ENCODE measurements around the gene KPNA6.
"Not testable (repeated sequence)": the region's sequence is repeated elsewhere in the genome, so short reads cannot be mapped to it uniquely, and the experiment has no call there.

Gene KPNA6

GRCh38 chr1:32114420-32114819 is 6.6 kb downstream of the KPNA6 start:
- H3K79me2 ChIP-seq (ENCODE audit: control insufficient read depth, insufficient read depth, low read length): peaks cover 57% of the 10 kb centered on the region

GRCh38 chr1:32115496-32115895 is 7.6 kb downstream of the KPNA6 start:
- Histone ChIP-seq H3K4me2 (ENCODE audit: low read length) (no peak overlapping the region), H3K79me1 (ENCODE audit: low read length) (peaks cover 7% of the 10 kb centered on the region), H4K8ac (ENCODE audit: low read depth, low read length) (no peak overlapping the region), H3K9ac (ENCODE audit: low read length) (no peak overlapping the region), H3K23ac (ENCODE audit: low read length) (no peak overlapping the region), H3K18ac (ENCODE audit: low read length) (no peak overlapping the region), H3K4me1 (ENCODE audit: control insufficient read depth, low read depth, low read length) (no peaks in the 10 kb centered on the region), H3K4me3 (ENCODE audit: low read length) (no peak overlapping the region), H4K5ac (ENCODE audit: low read length) (no peak overlapping the region), H3K4ac (ENCODE audit: low read depth, low read length) (no peak overlapping the region), H2BK120ac (ENCODE audit: low read depth, low read length) (no peak overlapping the region), H2BK5ac (ENCODE audit: low read length) (no peak overlapping the region), H3K27ac (ENCODE audit: low read depth, low read length) (no peak overlapping the region), H3K27me3 (ENCODE audit: insufficient read depth, low read length, poor library complexity) (no peaks in the 10 kb centered on the region), H3K79me2 (ENCODE audit: control insufficient read depth, insufficient read depth, low read length) (peaks cover 49% of the 10 kb centered on the region), H2AK5ac (ENCODE audit: low read length) (no peak overlapping the region), H2BK15ac (replicated peaks; ENCODE audit: low read depth) (no peak overlapping the region), H3K36me3 (ENCODE audit: control insufficient read depth, insufficient read depth, low read length) (no peaks in the 10 kb centered on the region), H3K56ac (ENCODE audit: low read length) (no peak overlapping the region)
- no peak for DNase-seq
- no CpG with 5 or more reads among the region's 5 CpGs for WGBS (ENCODE audit: extremely low coverage, insufficient coverage, low lambda C conversion rate)

More at GRCh38 chr1:32114420-32114819, 6.6 kb downstream of the KPNA6 start:
- H3K56ac ChIP-seq (ENCODE audit: low read length): no peak overlapping the region
- H3K4ac ChIP-seq (ENCODE audit: low read depth, low read length): no peak overlapping the region
- H2BK15ac ChIP-seq (replicated peaks; ENCODE audit: low read depth): no peak overlapping the region
- no peak overlapping the region for H2BK120ac ChIP-seq (ENCODE audit: low read depth, low read length)
- H3K23ac ChIP-seq (ENCODE audit: low read length): no peak overlapping the region
- no peak overlapping the region for H3K9ac ChIP-seq (ENCODE audit: low read length)
- H3K4me1 ChIP-seq (ENCODE audit: control insufficient read depth, low read depth, low read length): no peaks in the 10 kb centered on the region
- no peak overlapping the region for H3K27ac ChIP-seq (ENCODE audit: low read depth, low read length)
- H4K8ac ChIP-seq (ENCODE audit: low read depth, low read length): no peak overlapping the region
- no peaks in the 10 kb centered on the region for H3K27me3 ChIP-seq (ENCODE audit: insufficient read depth, low read length, poor library complexity)
- no peak overlapping the region for H3K18ac ChIP-seq (ENCODE audit: low read length)
- H4K5ac ChIP-seq (ENCODE audit: low read length): no peak overlapping the region
- no peak for DNase-seq
- no peak overlapping the region for H2AK5ac ChIP-seq (ENCODE audit: low read length)
- no peak overlapping the region for H3K4me2 ChIP-seq (ENCODE audit: low read length)
- H3K36me3 ChIP-seq (ENCODE audit: control insufficient read depth, insufficient read depth, low read length): no peaks in the 10 kb centered on the region
- no peak overlapping the region for H3K4me3 ChIP-seq (ENCODE audit: low read length)
- peaks cover 7% of the 10 kb centered on the region for H3K79me1 ChIP-seq (ENCODE audit: low read length)
- WGBS (ENCODE audit: extremely low coverage, insufficient coverage, low lambda C conversion rate): no CpG with 5 or more reads among the region's 2 CpGs
- no peak overlapping the region for H2BK5ac ChIP-seq (ENCODE audit: low read length)

- WGBS (ENCODE audit: extremely low coverage, insufficient coverage, low lambda C conversion rate): no CpG with 5 or more reads among the region's 4 CpGs
Observed at GRCh38 chr1:32116531-32116930, 8.7 kb downstream of the KPNA6 start.

GRCh38 chr1:32122151-32122550 is 14.3 kb downstream of the KPNA6 start:
- no CpG with 5 or more reads among the region's 5 CpGs for WGBS (ENCODE audit: extremely low coverage, insufficient coverage, low lambda C conversion rate)
- no peak overlapping the region for H3K9ac ChIP-seq (ENCODE audit: low read length)
- no peak overlapping the region for H4K8ac ChIP-seq (ENCODE audit: low read depth, low read length)
- H3K79me2 ChIP-seq (ENCODE audit: control insufficient read depth, insufficient read depth, low read length): peaks cover 32% of the 10 kb centered on the region
- no peak overlapping the region for H3K56ac ChIP-seq (ENCODE audit: low read length)
- no peaks in the 10 kb centered on the region for H3K4me1 ChIP-seq (ENCODE audit: control insufficient read depth, low read depth, low read length)
- no peak for DNase-seq
- H3K4me3 ChIP-seq (ENCODE audit: low read length): no peak overlapping the region
- H3K4ac ChIP-seq (ENCODE audit: low read depth, low read length): no peak overlapping the region
- no peak overlapping the region for H2AK5ac ChIP-seq (ENCODE audit: low read length)
- no peak overlapping the region for H3K27ac ChIP-seq (ENCODE audit: low read depth, low read length)
- peaks cover 10% of the 10 kb centered on the region for H3K79me1 ChIP-seq (ENCODE audit: low read length)
- H3K18ac ChIP-seq (ENCODE audit: low read length): no peak overlapping the region
- H3K36me3 ChIP-seq (ENCODE audit: control insufficient read depth, insufficient read depth, low read length): no peaks in the 10 kb centered on the region
- no peak overlapping the region for H3K4me2 ChIP-seq (ENCODE audit: low read length)
- no peak overlapping the region for H2BK15ac ChIP-seq (replicated peaks; ENCODE audit: low read depth)
- H2BK120ac ChIP-seq (ENCODE audit: low read depth, low read length): no peak overlapping the region
- H2BK5ac ChIP-seq (ENCODE audit: low read length): no peak overlapping the region
- H4K5ac ChIP-seq (ENCODE audit: low read length): no peak overlapping the region
- no peaks in the 10 kb centered on the region for H3K27me3 ChIP-seq (ENCODE audit: insufficient read depth, low read length, poor library complexity)
- no peak overlapping the region for H3K23ac ChIP-seq (ENCODE audit: low read length)

More at GRCh38 chr1:32116531-32116930, 8.7 kb downstream of the KPNA6 start:
- Histone ChIP-seq H3K9ac (ENCODE audit: low read length) (no peak overlapping the region), H3K18ac (ENCODE audit: low read length) (no peak overlapping the region), H2AK5ac (ENCODE audit: low read length) (no peak overlapping the region), H4K5ac (ENCODE audit: low read length) (no peak overlapping the region), H3K56ac (ENCODE audit: low read length) (no peak overlapping the region), H3K4me1 (ENCODE audit: control insufficient read depth, low read depth, low read length) (no peaks in the 10 kb centered on the region), H2BK15ac (replicated peaks; ENCODE audit: low read depth) (no peak overlapping the region), H2BK120ac (ENCODE audit: low read depth, low read length) (no peak overlapping the region), H3K4me2 (ENCODE audit: low read length) (no peak overlapping the region), H3K36me3 (ENCODE audit: control insufficient read depth, insufficient read depth, low read length) (no peaks in the 10 kb centered on the region), H3K27ac (ENCODE audit: low read depth, low read length) (no peak overlapping the region), H3K4ac (ENCODE audit: low read depth, low read length) (no peak overlapping the region), H3K79me2 (ENCODE audit: control insufficient read depth, insufficient read depth, low read length) (peaks cover 48% of the 10 kb centered on the region), H3K4me3 (ENCODE audit: low read length) (no peak overlapping the region), H3K27me3 (ENCODE audit: insufficient read depth, low read length, poor library complexity) (no peaks in the 10 kb centered on the region), H2BK5ac (ENCODE audit: low read length) (no peak overlapping the region), H4K8ac (ENCODE audit: low read depth, low read length) (peak overlapping the region; percentile 13), H3K23ac (ENCODE audit: low read length) (no peak overlapping the region), H3K79me1 (ENCODE audit: low read length) (peaks cover 5% of the 10 kb centered on the region)
- no peak for DNase-seq

GRCh38 chr1:32123361-32123760 is 15.5 kb downstream of the KPNA6 start:
- H3K4me2 ChIP-seq (ENCODE audit: low read length); H3K27ac ChIP-seq (ENCODE audit: low read depth, low read length): not testable (repeated sequence)
- WGBS (ENCODE audit: extremely low coverage, insufficient coverage, low lambda C conversion rate): no CpG with 5 or more reads among the region's 2 CpGs

GRCh38 chr1:32125313-32125712 is 17.5 kb downstream of the KPNA6 start:
- Histone ChIP-seq H4K8ac (ENCODE audit: low read depth, low read length) (no peak overlapping the region), H3K56ac (ENCODE audit: low read length) (no peak overlapping the region), H3K4me3 (ENCODE audit: low read length) (no peak overlapping the region), H3K79me1 (ENCODE audit: low read length) (peaks cover 17% of the 10 kb centered on the region), H3K79me2 (ENCODE audit: control insufficient read depth, insufficient read depth, low read length) (peaks cover 35% of the 10 kb centered on the region), H3K4me1 (ENCODE audit: control insufficient read depth, low read depth, low read length) (no peaks in the 10 kb centered on the region), H3K18ac (ENCODE audit: low read length) (no peak overlapping the region), H3K36me3 (ENCODE audit: control insufficient read depth, insufficient read depth, low read length) (no peaks in the 10 kb centered on the region), H3K23ac (ENCODE audit: low read length) (no peak overlapping the region), H3K27me3 (ENCODE audit: insufficient read depth, low read length, poor library complexity) (no peaks in the 10 kb centered on the region), H2BK5ac (ENCODE audit: low read length) (no peak overlapping the region), H2BK120ac (ENCODE audit: low read depth, low read length) (no peak overlapping the region), H4K5ac (ENCODE audit: low read length) (no peak overlapping the region), H2AK5ac (ENCODE audit: low read length) (no peak overlapping the region), H2BK15ac (replicated peaks; ENCODE audit: low read depth) (no peak overlapping the region), H3K9ac (ENCODE audit: low read length) (no peak overlapping the region), H3K4ac (ENCODE audit: low read depth, low read length) (no peak overlapping the region), H3K27ac (ENCODE audit: low read depth, low read length) (no peak overlapping the region), H3K4me2 (ENCODE audit: low read length) (no peak overlapping the region)
- no peak for DNase-seq
- WGBS (ENCODE audit: extremely low coverage, insufficient coverage, low lambda C conversion rate): no CpG with 5 or more reads among the region's 8 CpGs

More at GRCh38 chr1:32123361-32123760, 15.5 kb downstream of the KPNA6 start:
- H3K79me2 ChIP-seq (ENCODE audit: control insufficient read depth, insufficient read depth, low read length): peaks cover 31% of the 10 kb centered on the region
- H3K18ac ChIP-seq (ENCODE audit: low read length); H2BK5ac ChIP-seq (ENCODE audit: low read length); H3K23ac ChIP-seq (ENCODE audit: low read length); H4K8ac ChIP-seq (ENCODE audit: low read depth, low read length); H2BK15ac ChIP-seq (replicated peaks; ENCODE audit: low read depth); H4K5ac ChIP-seq (ENCODE audit: low read length); H3K4ac ChIP-seq (ENCODE audit: low read depth, low read length); H3K27me3 ChIP-seq (ENCODE audit: insufficient read depth, low read length, poor library complexity); H3K36me3 ChIP-seq (ENCODE audit: control insufficient read depth, insufficient read depth, low read length); DNase-seq; H3K56ac ChIP-seq (ENCODE audit: low read length); H3K4me1 ChIP-seq (ENCODE audit: control insufficient read depth, low read depth, low read length); H3K4me3 ChIP-seq (ENCODE audit: low read length); H2BK120ac ChIP-seq (ENCODE audit: low read depth, low read length); H3K9ac ChIP-seq (ENCODE audit: low read length); H2AK5ac ChIP-seq (ENCODE audit: low read length): not testable (repeated sequence)
- H3K79me1 ChIP-seq (ENCODE audit: low read length): peaks cover 11% of the 10 kb centered on the region
